Measurements from ENCODE around the gene FLVCR2.
"Not testable (repeated sequence)": the region's sequence is repeated elsewhere in the genome, so short reads cannot be mapped to it uniquely, and the experiment has no call there.

The FLVCR2 gene

GRCh38 chr14:75591987-75592575 lies 13.7 kb downstream of the FLVCR2 start:
- Mint-ChIP-seq H3K4me1 (ENCODE audit: low read depth) (no peaks in the 10 kb centered on the region), H3K36me3 (ENCODE audit: low read depth) (no peaks in the 10 kb centered on the region), H3K9me3 (no peaks in the 10 kb centered on the region), H3K27me3 (ENCODE audit: low read depth) (no peaks in the 10 kb centered on the region), H3K4me3 (no peak overlapping the region), H3K27ac (no peak overlapping the region)
- DNase-seq (ENCODE audit: low spot score) = no peak

DNA sequence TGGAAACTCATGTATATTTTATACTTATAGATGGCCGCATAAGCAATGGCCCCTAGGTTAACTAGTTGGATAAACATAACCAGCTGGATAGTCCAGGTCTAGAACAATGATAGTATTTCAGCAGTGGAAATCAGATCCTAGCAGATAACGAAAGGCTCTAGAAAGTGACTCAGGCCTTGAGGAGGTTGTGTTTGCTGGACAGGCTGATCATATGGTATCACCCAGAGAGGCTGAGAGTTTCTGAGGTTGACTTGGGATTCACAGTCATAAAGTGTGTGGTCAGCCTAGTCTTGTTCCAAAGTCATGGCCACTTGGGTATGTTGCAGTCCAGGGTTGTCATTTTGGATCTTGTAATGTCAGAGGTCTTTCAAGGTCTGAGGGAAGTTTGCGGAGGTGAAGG lies 16.8 kb downstream of the FLVCR2 start:
- H3K27ac Mint-ChIP-seq = no peak overlapping the region
- no peak overlapping the region for H3K4me3 Mint-ChIP-seq
- no peaks in the 10 kb centered on the region for H3K36me3 Mint-ChIP-seq (ENCODE audit: low read depth)
- no peaks in the 10 kb centered on the region for H3K27me3 Mint-ChIP-seq (ENCODE audit: low read depth)
- no peaks in the 10 kb centered on the region for H3K9me3 Mint-ChIP-seq
- H3K4me1 Mint-ChIP-seq (ENCODE audit: low read depth) = peaks cover 2% of the 10 kb centered on the region
- DNase-seq (ENCODE audit: low spot score) = no peak

DNA sequence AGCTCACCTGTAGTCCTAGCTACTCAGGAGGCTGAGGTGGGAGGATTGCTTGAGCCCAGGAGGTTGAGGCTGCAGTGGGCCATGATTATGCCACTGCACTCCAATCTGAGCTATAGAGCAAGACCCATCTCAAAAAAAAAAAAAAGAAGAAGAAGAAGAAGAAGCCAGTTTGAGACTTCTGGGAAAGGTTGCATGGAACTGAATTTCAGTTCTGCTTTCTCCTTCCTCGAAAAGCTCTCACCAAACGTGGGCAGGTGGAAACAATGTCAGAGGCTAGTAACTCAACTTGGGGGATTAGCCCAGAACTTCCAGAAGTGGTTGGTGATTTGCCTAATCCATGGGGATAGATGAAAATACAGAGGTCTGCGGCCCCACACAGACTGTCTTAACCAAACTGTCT lies 18.7 kb downstream of the FLVCR2 start:
- Mint-ChIP-seq H3K4me3 (no peak overlapping the region), H3K36me3 (ENCODE audit: low read depth) (no peaks in the 10 kb centered on the region), H3K9me3 (no peaks in the 10 kb centered on the region), H3K27ac (no peak overlapping the region), H3K27me3 (ENCODE audit: low read depth) (no peaks in the 10 kb centered on the region), H3K4me1 (ENCODE audit: low read depth) (peaks cover 4% of the 10 kb centered on the region)
- DNase-seq (ENCODE audit: low spot score) = no peak

- not testable (repeated sequence) for H3K27me3 Mint-ChIP-seq (ENCODE audit: low read depth); H3K4me3 Mint-ChIP-seq; DNase-seq (ENCODE audit: low spot score); H3K4me1 Mint-ChIP-seq (ENCODE audit: low read depth); H3K36me3 Mint-ChIP-seq (ENCODE audit: low read depth); H3K9me3 Mint-ChIP-seq; H3K27ac Mint-ChIP-seq
These were observed 21.7 kb downstream of the FLVCR2 start for GRCh38 chr14:75600100-75600499.

GRCh38 chr14:75601061-75601460 lies 22.6 kb downstream of the FLVCR2 start:
- not testable (repeated sequence) for H3K27me3 Mint-ChIP-seq (ENCODE audit: low read depth); H3K4me3 Mint-ChIP-seq; H3K4me1 Mint-ChIP-seq (ENCODE audit: low read depth); H3K27ac Mint-ChIP-seq; H3K36me3 Mint-ChIP-seq (ENCODE audit: low read depth); DNase-seq (ENCODE audit: low spot score); H3K9me3 Mint-ChIP-seq

DNA sequence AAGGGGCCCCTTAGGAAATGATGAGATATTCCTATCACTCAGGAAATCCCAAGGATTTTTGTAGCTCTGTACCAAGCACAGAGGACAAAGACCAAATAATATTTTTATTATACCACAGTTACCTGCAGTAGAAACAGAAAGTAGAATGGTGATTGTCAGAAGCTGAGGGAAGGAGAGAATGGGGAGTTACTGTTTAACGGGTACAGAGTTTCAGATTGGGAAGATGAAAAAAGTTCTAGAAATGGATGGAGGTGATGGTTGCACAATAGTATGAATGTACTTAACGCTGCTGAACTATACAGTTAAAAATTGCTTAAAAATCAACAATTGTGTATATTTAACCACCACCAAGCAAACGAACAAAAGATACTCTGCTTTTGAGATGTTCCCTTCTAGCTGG lies 24.1 kb downstream of the FLVCR2 start:
- Mint-ChIP-seq H3K27ac (no peak overlapping the region), H3K4me1 (ENCODE audit: low read depth) (peaks cover 4% of the 10 kb centered on the region), H3K4me3 (no peak overlapping the region), H3K36me3 (ENCODE audit: low read depth) (no peaks in the 10 kb centered on the region), H3K27me3 (ENCODE audit: low read depth) (peaks cover under 1% of the 10 kb centered on the region), H3K9me3 (no peaks in the 10 kb centered on the region)
- DNase-seq (ENCODE audit: low spot score) = no peak

DNA sequence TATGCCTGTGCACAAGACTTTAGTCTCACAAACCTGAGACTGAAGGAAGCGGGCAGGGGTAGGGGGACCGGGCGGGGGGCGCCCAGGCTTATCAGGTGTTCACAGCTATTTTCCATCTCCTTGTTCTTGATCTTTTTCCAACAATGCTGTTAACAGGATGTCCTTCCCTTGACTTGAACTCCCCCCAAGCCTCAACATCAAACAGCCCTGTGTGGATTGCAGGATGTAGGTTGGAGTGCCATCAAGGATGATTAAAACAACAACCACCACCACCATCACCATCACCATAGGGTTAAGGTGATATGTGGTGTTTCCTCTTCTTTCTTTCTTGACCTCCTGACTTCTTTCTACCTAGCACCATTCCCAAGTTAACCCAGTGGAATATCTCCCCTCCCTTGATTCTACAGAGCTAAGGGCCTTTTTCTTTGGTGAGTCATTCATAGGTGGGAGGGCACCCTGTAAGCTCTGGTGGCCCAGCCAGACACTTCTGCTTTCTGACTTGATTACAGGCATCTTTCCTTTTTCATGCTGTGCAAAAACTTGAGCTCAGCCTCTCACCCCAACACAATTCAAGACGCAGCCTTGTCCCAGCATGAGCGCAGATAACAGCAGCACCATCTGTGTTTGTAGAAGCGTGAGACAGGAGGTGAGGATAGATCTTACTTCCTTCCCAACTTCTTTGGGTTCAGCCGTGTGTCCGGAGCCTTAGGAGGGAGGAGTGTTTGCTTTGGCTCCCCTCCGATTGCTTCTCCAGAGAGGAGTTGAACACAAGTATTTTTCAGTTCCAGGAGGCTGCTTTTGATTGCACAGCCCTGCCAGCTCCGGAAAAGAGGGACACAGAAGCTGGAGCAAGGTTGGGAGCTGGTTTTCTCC lies 26.8 kb downstream of the FLVCR2 start:
- peaks cover 2% of the 10 kb centered on the region for H3K27me3 Mint-ChIP-seq (ENCODE audit: low read depth)
- peaks cover 2% of the 10 kb centered on the region for H3K4me1 Mint-ChIP-seq (ENCODE audit: low read depth)
- no peak overlapping the region for H3K4me3 Mint-ChIP-seq
- no peak overlapping the region for H3K27ac Mint-ChIP-seq
- no peaks in the 10 kb centered on the region for H3K36me3 Mint-ChIP-seq (ENCODE audit: low read depth)
- no peaks in the 10 kb centered on the region for H3K9me3 Mint-ChIP-seq
- no peak for DNase-seq (ENCODE audit: low spot score)

DNA sequence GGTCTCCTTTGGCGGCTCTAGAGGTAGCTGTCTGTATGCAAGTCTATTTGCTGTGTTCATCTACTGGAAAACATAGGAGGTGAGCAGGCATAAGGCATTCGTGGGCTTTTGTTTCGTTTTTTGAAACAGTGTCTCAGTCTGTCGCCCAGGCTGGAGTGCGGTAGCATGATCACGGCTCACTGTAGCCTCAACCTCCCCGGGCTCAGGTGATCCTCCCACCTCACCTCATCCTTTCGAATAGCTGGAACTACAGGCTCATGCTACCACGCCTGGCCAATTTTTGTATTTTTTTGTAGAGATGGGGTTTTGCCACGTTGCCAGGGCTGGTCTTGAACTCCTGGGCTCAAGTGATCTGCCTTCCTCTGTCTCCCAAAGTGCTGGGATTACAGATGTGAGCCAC lies 27.5 kb downstream of the FLVCR2 start:
- H3K4me1 Mint-ChIP-seq (ENCODE audit: low read depth) = no peaks in the 10 kb centered on the region
- H3K9me3 Mint-ChIP-seq = no peaks in the 10 kb centered on the region
- H3K36me3 Mint-ChIP-seq (ENCODE audit: low read depth) = no peaks in the 10 kb centered on the region

DNA sequence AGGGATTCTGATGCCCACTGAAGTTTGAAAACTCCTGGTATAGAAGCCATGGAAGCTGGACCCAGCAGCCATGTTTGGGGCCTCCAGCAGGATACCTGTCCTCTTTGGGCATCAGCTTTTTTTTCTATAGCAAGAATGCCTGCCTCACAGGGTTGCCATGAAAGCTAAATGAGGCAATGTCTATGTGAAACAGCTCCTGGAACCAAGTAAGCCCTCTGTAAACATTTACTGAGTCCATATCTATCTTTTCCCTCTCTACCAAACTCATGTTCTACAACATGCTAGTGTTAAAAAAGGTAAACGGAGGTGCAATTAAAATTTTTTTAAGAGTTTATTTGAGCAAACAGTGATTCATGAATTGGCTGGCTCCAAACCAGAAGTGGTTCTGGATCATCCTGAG lies 28.6 kb downstream of the FLVCR2 start:
- no peak for DNase-seq (ENCODE audit: low spot score)

More for the DNA sequence above, 27.5 kb downstream of the FLVCR2 start:
- H3K27me3 Mint-ChIP-seq (ENCODE audit: low read depth) = peaks cover 2% of the 10 kb centered on the region
- no peak for DNase-seq (ENCODE audit: low spot score)
- no peak overlapping the region for H3K4me3 Mint-ChIP-seq
- H3K27ac Mint-ChIP-seq = no peak overlapping the region

GRCh38 chr14:75607842-75608640 lies 29.6 kb downstream of the FLVCR2 start:
- H3K4me1 Mint-ChIP-seq (ENCODE audit: low read depth) = no peaks in the 10 kb centered on the region
- H3K27ac Mint-ChIP-seq = no peak overlapping the region

More for the DNA sequence above, 28.6 kb downstream of the FLVCR2 start:
- Mint-ChIP-seq H3K27ac (no peak overlapping the region), H3K36me3 (ENCODE audit: low read depth) (no peaks in the 10 kb centered on the region), H3K27me3 (ENCODE audit: low read depth) (peaks cover 2% of the 10 kb centered on the region), H3K4me3 (no peak overlapping the region), H3K4me1 (ENCODE audit: low read depth) (no peaks in the 10 kb centered on the region), H3K9me3 (no peaks in the 10 kb centered on the region)

DNA sequence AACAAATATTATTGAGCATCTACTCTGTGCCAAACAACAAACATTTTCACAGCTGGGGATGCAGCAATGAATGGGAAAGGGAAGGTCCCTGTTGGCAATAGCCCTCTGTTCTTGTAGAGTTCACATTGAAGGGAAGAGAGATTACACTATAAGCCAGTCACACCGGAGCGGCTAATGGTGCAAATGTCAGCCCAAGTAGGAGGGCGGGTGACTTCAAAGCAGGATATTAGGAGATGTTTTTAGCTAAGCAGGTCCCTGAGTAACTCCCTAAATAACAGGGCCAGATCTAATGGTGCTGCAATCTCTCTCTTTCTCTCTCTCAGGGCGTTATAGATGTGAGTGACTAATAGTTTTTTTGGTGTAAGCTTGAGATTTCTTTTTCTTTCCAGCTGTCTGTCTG lies 30.7 kb downstream of the FLVCR2 start:
- Mint-ChIP-seq H3K36me3 (ENCODE audit: low read depth) (no peaks in the 10 kb centered on the region), H3K27me3 (ENCODE audit: low read depth) (peaks cover 2% of the 10 kb centered on the region), H3K9me3 (peaks cover 6% of the 10 kb centered on the region), H3K27ac (no peak overlapping the region), H3K4me3 (no peak overlapping the region), H3K4me1 (ENCODE audit: low read depth) (no peaks in the 10 kb centered on the region)
- no peak for DNase-seq (ENCODE audit: low spot score)

More at GRCh38 chr14:75607842-75608640, 29.6 kb downstream of the FLVCR2 start:
- Mint-ChIP-seq H3K4me3 (no peak overlapping the region), H3K9me3 (peaks cover 3% of the 10 kb centered on the region), H3K27me3 (ENCODE audit: low read depth) (peaks cover 2% of the 10 kb centered on the region), H3K36me3 (ENCODE audit: low read depth) (no peaks in the 10 kb centered on the region)
- DNase-seq (ENCODE audit: low spot score) = no peak

DNA sequence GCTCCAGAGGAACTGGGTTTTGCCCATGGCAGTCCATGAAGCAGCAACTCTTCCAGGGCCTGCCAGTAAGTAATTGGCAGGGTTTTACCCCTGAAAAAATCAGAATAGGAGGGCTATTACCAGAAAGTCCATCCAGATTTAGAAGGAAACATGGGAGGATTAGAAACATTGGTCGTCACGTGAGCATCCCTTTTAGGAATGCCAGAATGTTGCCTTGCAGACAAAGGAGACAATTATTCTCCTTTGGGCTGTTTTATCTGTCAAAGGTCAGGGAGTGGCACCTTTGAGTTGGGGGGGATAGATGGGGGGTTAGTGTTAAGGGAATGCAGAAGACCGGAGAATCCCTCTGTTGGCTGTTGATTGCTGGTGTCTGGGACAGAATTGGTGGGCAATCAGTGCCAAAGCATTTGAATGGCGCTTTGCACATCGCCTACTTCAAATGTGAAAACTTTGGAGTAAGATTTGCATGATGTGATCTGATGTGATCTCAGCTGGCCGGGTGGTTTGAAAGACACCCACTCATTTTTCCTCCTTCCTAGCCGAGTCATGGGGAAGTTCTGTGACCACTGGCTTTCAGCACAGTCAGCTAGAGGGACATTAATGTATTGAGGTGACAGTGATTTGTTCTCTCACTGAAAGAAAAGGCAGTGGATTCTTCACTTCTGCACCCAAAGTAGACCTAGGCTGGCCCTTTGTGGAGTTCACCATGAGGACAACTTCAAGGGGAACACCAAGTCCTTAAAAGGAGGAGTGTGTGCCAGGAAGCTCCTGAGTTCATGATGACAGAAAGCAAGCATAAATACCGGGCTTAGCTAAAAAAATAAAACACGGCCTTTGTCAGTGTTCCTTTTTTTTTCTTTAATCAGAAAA lies 31.4 kb downstream of the FLVCR2 start:
- H3K4me3 Mint-ChIP-seq = no peak overlapping the region
- no peak for DNase-seq (ENCODE audit: low spot score)
- H3K9me3 Mint-ChIP-seq = peaks cover 6% of the 10 kb centered on the region
- H3K27me3 Mint-ChIP-seq (ENCODE audit: low read depth) = peaks cover 2% of the 10 kb centered on the region
- H3K36me3 Mint-ChIP-seq (ENCODE audit: low read depth) = no peaks in the 10 kb centered on the region
- no peak overlapping the region for H3K27ac Mint-ChIP-seq
- H3K4me1 Mint-ChIP-seq (ENCODE audit: low read depth) = no peaks in the 10 kb centered on the region

DNA sequence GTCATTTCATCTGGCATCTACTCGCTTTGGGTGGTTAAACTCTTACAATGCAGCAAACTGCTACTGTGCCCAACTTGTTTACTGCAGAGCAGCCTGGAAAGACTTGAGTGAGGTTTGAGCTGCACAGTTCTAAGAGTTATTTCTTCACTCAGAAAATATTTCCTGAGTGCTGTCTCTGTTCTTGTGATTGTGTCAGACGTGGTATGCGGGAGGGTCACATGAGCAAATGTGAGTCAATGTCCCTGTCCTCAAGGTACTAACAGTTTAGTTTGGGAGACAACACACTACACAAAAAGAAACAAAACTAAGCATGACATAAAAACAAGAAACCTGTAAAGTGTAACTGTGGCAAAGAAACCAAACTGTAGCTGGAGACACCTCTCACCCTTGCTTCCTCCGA lies 32.4 kb downstream of the FLVCR2 start:
- peaks cover 6% of the 10 kb centered on the region for H3K9me3 Mint-ChIP-seq
- no peak for DNase-seq (ENCODE audit: low spot score)
- peaks cover 2% of the 10 kb centered on the region for H3K27me3 Mint-ChIP-seq (ENCODE audit: low read depth)
- H3K27ac Mint-ChIP-seq = no peak overlapping the region
- no peak overlapping the region for H3K4me3 Mint-ChIP-seq
- no peaks in the 10 kb centered on the region for H3K36me3 Mint-ChIP-seq (ENCODE audit: low read depth)
- no peaks in the 10 kb centered on the region for H3K4me1 Mint-ChIP-seq (ENCODE audit: low read depth)
